Right lobe of liver (tissue), 6 donors: Measurements from ENCODE around the gene NOL4L. TPM values are rescaled to one million over a fixed set of nuclear protein-coding genes. Genes with fewer than 3 reads are reported as not detected.
"Not testable (repeated sequence)": the region's sequence is repeated elsewhere in the genome, so short reads cannot be mapped to it uniquely, and the experiment has no call there.

Experiments
- ATAC-seq, 4 donors: fragments of 200-7000 bp; cut with Tn5 transposase; one replicate each; pipeline ENCODE4 v1.9.1; 2020; ENCODE audit warnings: mild to moderate bottlenecking in 4 of 4, moderate library complexity in 4 of 4
- DNase-seq, 3 donors: peaks; one replicate each; pipeline ENCODE4 v3.0.0-alpha.2; 2020
- H3K27ac ChIP-seq, 3 donors: fragments of 200-600 bp; one replicate each; pipeline ENCODE4 v1.8.0; 2022
- H3K27me3 ChIP-seq, 2 donors: fragments of 200-600 bp; one replicate each; pipeline ENCODE4 v1.8.0; 2022
- H3K36me3 ChIP-seq, 4 donors: fragments of 200-600 bp; sonication (generic) in 1 of 4; one replicate each; pipeline versions ENCODE4 v1.5.1 to v1.8.0; 2017 to 2022; ENCODE audit warnings: control low read depth in 1 of 4
- H3K4me1 ChIP-seq, 4 donors: fragments of 200-600 bp; sonication (generic) in 1 of 4; one replicate each; pipeline versions ENCODE4 v1.5.1 to v1.8.0; 2017 to 2022; ENCODE audit warnings: control low read depth in 1 of 4
- H3K4me3 ChIP-seq, 3 donors: fragments of 200-600 bp; one replicate each; pipeline ENCODE4 v1.8.0; 2022
- H3K9me3 ChIP-seq, 4 donors: fragments of 200-600 bp; sonication (generic) in 1 of 4; one replicate each; pipeline versions ENCODE4 v1.5.1 to v1.8.0; 2017 to 2022; ENCODE audit warnings: control low read depth in 1 of 4
- CTCF ChIP-seq, 4 donors: fragments of 200-600 bp in 3 of 4; fragments of 450-650 bp in 1 of 4; IDR thresholded peaks; one replicate each; pipeline versions ENCODE4 v1.5.1 to v1.8.0; 2016 to 2022; ENCODE audit warnings: antibody characterized with exemption in 4 of 4, mild to moderate bottlenecking in 2 of 4
- POLR2A ChIP-seq: fragments of 450-650 bp; IDR thresholded peaks from one replicate; pipeline ENCODE4 v1.6.1; 2017; ENCODE audit warnings: antibody characterized with exemption, mild to moderate bottlenecking
- WGBS: methylation state at CpG from one replicate; pipeline ENCODE4 v1.1.6; 2018; ENCODE audit warnings: low coverage, low lambda C conversion rate; ENCODE audit not compliant: insufficient coverage; ENCODE audit errors: missing lambda C conversion rate; 5-methylcytosine and 5-hydroxymethylcytosine counted together
- intact Hi-C, 2 donors: fragments of 100-400 bp; cut with DNase I; formaldehyde crosslinking; loops; one replicate each; pipeline versions ENCODE4 v1.11.2 to v1.14.1; 2022
- total RNA-seq, 6 experiments: library from RNA; depleted of rRNA in 2 of 6; stranded (reverse); fragments of >200 nt in 2 of 6; fragmentation: NEBNext Ultra II Directional in 3 of 6; extraction: Animal tissue kit (Norgen Biotek cat#: 25700) in 3 of 6; gene quantifications; one replicate each; pipeline versions ENCODE4 v1.1.0 to v1.2.4, GENCODE V29; 2016 to 2023
- donor health status: DM: no; HTN: yes; CAD: no.
- donor health status: DM: no; HTN: no; CAD: no.
- donor health status: DM: no; HTN: no; CAD: no.
- donor health status: DM: no; HTN: yes; CAD: no.
- donor health status: DM: no; HTN: yes; CAD: no.

The NOL4L gene
- total RNA-seq, 6 experiments from 2014 or later: 4.3 to 6.5 (median 5.7) TPM

GRCh38 chr20:32468313-32468640 is 116.9 kb downstream of the NOL4L start:
- H3K4me1 ChIP-seq: peaks cover 0 to 50% (median 27%) of the 10 kb centered on the region in 4 donors
- WGBS: no CpG with 5 or more reads among the region's 6 CpGs
- no peak overlapping the region for H3K4me3 ChIP-seq
- TF ChIP-seq POLR2A (no peak), CTCF (IDR thresholded peaks at IDR 0.05) (no peak)
- no peaks in the 10 kb centered on the region for H3K27me3 ChIP-seq
- H3K9me3 ChIP-seq: no peaks in the 10 kb centered on the region
- intact Hi-C loops: no loop called here
- H3K36me3 ChIP-seq: no peaks in the 10 kb centered on the region
- DNase-seq: peak in 1 of 3 donors; percentile 15
- H3K27ac ChIP-seq: no peak overlapping the region
- no peak for ATAC-seq

GRCh38 chr20:32467506-32468312 is 117.4 kb downstream of the NOL4L start:
- H3K27me3 ChIP-seq: no peaks in the 10 kb centered on the region
- 57% methylated on average over 2 of the region's 12 CpGs for WGBS
- no peaks in the 10 kb centered on the region for H3K36me3 ChIP-seq
- peaks cover 0 to 49% (median 27%) of the 10 kb centered on the region in 4 donors for H3K4me1 ChIP-seq
- intact Hi-C loops: no loop called here
- peak overlapping the region in 2 of 3 donors; percentile 16 to 76 for H3K27ac ChIP-seq
- no peaks in the 10 kb centered on the region for H3K9me3 ChIP-seq
- DNase-seq (peak in 2 of 3 donors; percentile 20 to 49), ATAC-seq (no peak)
- no peak overlapping the region for H3K4me3 ChIP-seq
- TF ChIP-seq POLR2A (no peak), CTCF (IDR thresholded peaks at IDR 0.05) (no peak)

DNA sequence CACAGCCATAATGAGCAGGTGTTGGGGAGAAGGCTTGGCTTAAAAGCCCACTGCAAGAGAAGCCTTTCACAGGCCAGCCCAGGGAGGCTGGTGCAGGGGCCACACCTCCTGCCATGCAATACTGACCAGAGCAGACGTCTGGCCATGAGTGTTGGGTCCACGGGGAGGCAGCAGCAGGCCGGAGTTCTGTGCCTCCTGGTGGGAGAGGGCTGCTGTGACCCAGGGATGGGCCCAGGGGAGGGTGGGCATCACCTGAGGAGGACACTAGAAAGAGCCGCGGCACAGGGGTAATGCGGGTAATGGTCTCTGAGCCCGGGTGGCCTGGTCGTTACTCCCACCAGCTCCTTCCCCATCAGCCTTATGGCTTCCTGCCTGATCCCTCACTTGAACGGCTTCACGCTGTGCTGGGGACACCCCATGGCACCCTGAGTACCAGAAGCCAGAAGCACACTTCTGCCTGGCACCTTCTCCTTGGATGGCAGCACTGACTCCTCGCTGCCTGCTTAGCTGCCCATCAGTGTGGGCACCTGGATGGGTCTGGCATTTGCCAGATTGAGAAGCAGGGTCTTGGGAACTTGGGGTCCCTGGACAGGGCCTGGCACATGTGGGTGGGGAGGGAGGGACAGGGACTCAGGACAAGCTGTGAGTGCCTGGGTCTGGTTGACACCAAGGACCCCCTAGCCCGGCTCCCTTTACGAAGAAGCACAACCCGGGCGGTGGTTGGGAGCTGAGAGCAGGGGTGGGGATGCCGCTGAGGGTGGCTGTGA is 118.2 kb downstream of the NOL4L start:
- H3K27me3 ChIP-seq: no peaks in the 10 kb centered on the region
- intact Hi-C loops: no loop called here
- no peak overlapping the region for H3K4me3 ChIP-seq
- DNase-seq: peak in 2 of 3 donors; percentile 19 to 46
- no peaks in the 10 kb centered on the region for H3K36me3 ChIP-seq
- TF ChIP-seq POLR2A: no peak
- WGBS: 25% methylated on average over 2 of the region's 16 CpGs
- no peak for ATAC-seq
- H3K4me1 ChIP-seq: peaks cover 0 to 43% (median 25%) of the 10 kb centered on the region in 4 donors
- H3K27ac ChIP-seq: peak overlapping the region in 2 of 3 donors; percentile 76 to 78
- no peaks in the 10 kb centered on the region for H3K9me3 ChIP-seq

- intact Hi-C loops, H3K27me3 ChIP-seq, ATAC-seq, H3K4me3 ChIP-seq, H3K36me3 ChIP-seq, H3K9me3 ChIP-seq: not testable (repeated sequence)
- Histone ChIP-seq H3K4me1 (peaks cover 0 to 43% (median 25%) of the 10 kb centered on the region in 4 donors), H3K27ac (peak overlapping the region; percentile 69 to 78 (median 76))
- WGBS: 67% methylated on average over 4 of the region's 15 CpGs
- DNase-seq: peak in 2 of 3 donors; percentile 34 to 58
Observed at GRCh38 chr20:32465901-32466675, 119.0 kb downstream of the NOL4L start.

GRCh38 chr20:32465092-32465900 is 119.8 kb downstream of the NOL4L start:
- Histone ChIP-seq H3K4me1 (peaks cover 0 to 43% (median 25%) of the 10 kb centered on the region in 4 donors), H3K27ac (peak overlapping the region; percentile 69 to 78 (median 76)), H3K4me3 (no peak overlapping the region), H3K27me3 (no peaks in the 10 kb centered on the region), H3K9me3 (no peaks in the 10 kb centered on the region), H3K36me3 (no peaks in the 10 kb centered on the region)
- intact Hi-C loops: no loop called here
- WGBS: 19% methylated on average over 10 of the region's 24 CpGs
- DNase-seq (peak; percentile 82 to 95 (median 88)), ATAC-seq (peak; percentile 67 to 82 (median 70))
- TF ChIP-seq CTCF (IDR thresholded peaks at IDR 0.05) (no peak), POLR2A (peak; percentile 63)
